K562 (cell line): ENCODE data around the gene TCHH.

Experiments
- ARHGAP35 ChIP-seq: fragments of 450-650 bp; IDR thresholded peaks from 2 replicates; pipeline ENCODE4 v1.6.1; 2018; ENCODE audit not compliant: partially characterized antibody
- BRCA1 ChIP-seq, 2 experiments: fragments of 450-650 bp in 1 of 2; sonication (generic) in 1 of 2; formaldehyde crosslinking in 1 of 2; IDR thresholded peaks; 2 replicates each; pipeline versions ENCODE4 v1.5.0 to v1.6.1; 2017 to 2020; ENCODE audit warnings: mild to moderate bottlenecking in 1 of 2, missing genetic modification reagents in 1 of 2
- C11orf30 ChIP-seq: fragments of 450-650 bp; IDR thresholded peaks from 2 replicates; pipeline ENCODE4 v1.6.1; 2016; ENCODE audit warnings: low read depth, mild to moderate bottlenecking
- HDAC2 ChIP-seq: fragments of 450-650 bp; IDR thresholded peaks from 2 replicates; pipeline ENCODE4 v1.6.1; 2016; ENCODE audit warnings: mild to moderate bottlenecking
- JUND ChIP-seq, 2 experiments: IDR thresholded peaks; 2 replicates in 1 of 2; 3 replicates in 1 of 2; pipeline ENCODE4 v1.6.1; 2011; ENCODE audit warnings: borderline replicate concordance in 2 of 2, low read depth in 2 of 2, low read length in 2 of 2, improper control_type of control experiment in 1 of 2, missing biosample characterization in 1 of 2, missing genetic modification characterization in 1 of 2, missing genetic modification reagents in 1 of 2
- MEF2D ChIP-seq: conservative IDR thresholded peaks from 2 replicates; pipeline ENCODE4 v1.6.1; 2016; ENCODE audit warnings: low read depth, missing genetic modification characterization, missing compliant biosample characterization
- PHB2 ChIP-seq: fragments of 450-650 bp; IDR thresholded peaks from 2 replicates; pipeline ENCODE4 v1.6.1; 2017; ENCODE audit warnings: low read depth
- SRSF9 ChIP-seq: fragments of 200-400 bp; formaldehyde crosslinking; IDR thresholded peaks from 2 replicates; pipeline ENCODE4 v1.6.1; 2017; ENCODE audit warnings: low read depth, low read length, borderline replicate concordance
- TCF7L2 ChIP-seq: fragments of 150-350 bp; IDR thresholded peaks from 2 replicates; pipeline ENCODE4 v1.6.1; 2016; ENCODE audit warnings: low read depth, mild to moderate bottlenecking, low read length, moderate library complexity
- ZNF274 ChIP-seq: IDR thresholded peaks from 2 replicates; pipeline ENCODE4 v1.6.1; 2011; ENCODE audit warnings: low read depth, mild to moderate bottlenecking, low read length, moderate library complexity, borderline replicate concordance
- ZNF354B ChIP-seq: fragments of 250-450 bp; sonication (Bioruptor Pico); IDR thresholded peaks from 2 replicates; pipeline ENCODE4 v1.4.0; 2020
- TF ChIP-seq, protein P1 (sequence below): sonication (generic); formaldehyde crosslinking; IDR thresholded peaks from 2 replicates; pipeline ENCODE4 v1.9.0; 2022; ENCODE audit warnings: mild to moderate bottlenecking, missing genetic modification reagents

DNA sequence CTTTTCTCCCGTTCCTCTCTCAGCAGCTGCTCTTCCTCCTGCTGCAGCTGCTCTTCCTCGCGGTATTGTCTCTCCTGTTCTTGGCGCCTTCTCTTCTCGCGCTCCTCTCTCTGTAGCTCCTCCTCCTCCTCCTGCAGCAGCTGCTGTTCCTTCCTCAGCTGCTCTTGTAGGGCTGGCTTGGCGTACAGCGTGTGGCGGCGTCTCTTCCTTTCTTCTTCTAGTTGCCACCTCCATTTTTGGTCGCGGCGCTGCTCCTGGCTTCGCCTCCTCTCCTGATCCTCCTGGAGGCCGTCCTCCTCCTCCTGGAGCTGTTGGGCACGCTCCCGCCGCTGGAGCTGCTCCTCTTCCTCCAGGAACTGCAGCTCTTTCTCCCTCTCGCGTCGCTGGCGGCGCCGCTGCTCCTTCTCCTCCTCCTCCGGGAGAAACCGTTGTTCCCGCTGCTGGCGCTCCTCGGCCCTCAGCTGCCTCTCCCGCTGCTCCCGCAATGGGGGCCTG, 4.8 kb downstream of the TCHH start:
- no peak for TF ChIP-seq HDAC2
- TF ChIP-seq JUND (IDR thresholded peaks at IDR 0.05; ENCODE audit: borderline replicate concordance, low read depth, low read length), result no peak
- TF ChIP-seq JUND (tag; IDR thresholded peaks at IDR 0.05; ENCODE audit: borderline replicate concordance, low read depth, low read length), result no peak
- no peak for TF ChIP-seq TCF7L2
- no peak for TF ChIP-seq C11orf30
- TF ChIP-seq BRCA1 (IDR thresholded peaks at IDR 0.05), result no peak
- no peak for TF ChIP-seq BRCA1 (CRISPR knock-in tag; IDR thresholded peaks at IDR 0.05)
- TF ChIP-seq, protein P1, sequence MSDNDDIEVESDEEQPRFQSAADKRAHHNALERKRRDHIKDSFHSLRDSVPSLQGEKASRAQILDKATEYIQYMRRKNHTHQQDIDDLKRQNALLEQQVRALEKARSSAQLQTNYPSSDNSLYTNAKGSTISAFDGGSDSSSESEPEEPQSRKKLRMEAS (CRISPR knock-in tag), result no peak
- no peak for TF ChIP-seq ARHGAP35
- TF ChIP-seq MEF2D, result no peak
- no peak for TF ChIP-seq ZNF354B (CRISPR knock-in tag)
- TF ChIP-seq PHB2, result no peak
- TF ChIP-seq ZNF274, result no peak
- TF ChIP-seq SRSF9, result no peak
